Lung (tissue), 12 donors: ENCODE measurements around the gene KLK5. TPM values are rescaled to one million over a fixed set of nuclear protein-coding genes. Genes with fewer than 3 reads are reported as not detected.
A peak's percentile ranks its signal among the peaks of the same experiment; 100 is the strongest.

Experiments
- ATAC-seq: fragments of 200-7000 bp; cut with Tn5 transposase; one replicate; pipeline ENCODE4 v1.9.1; 2020; ENCODE audit warnings: moderate number of reproducible peaks; ENCODE audit not compliant: insufficient read depth, low FRiP score
- DNase-seq, 3 donors: peaks; one replicate each; pipeline ENCODE4 v3.0.0-alpha.2; 2013 to 2017
- H3K27ac ChIP-seq, 2 donors: one replicate each; pipeline ENCODE4 v1.5.1; 2013; ENCODE audit warnings: mild to moderate bottlenecking in 2 of 2, moderate library complexity in 2 of 2, control low read depth in 1 of 2, inconsistent platforms in 1 of 2, low read depth in 1 of 2, low read length in 1 of 2
- H3K27me3 ChIP-seq, 3 donors: one replicate each; pipeline ENCODE4 v1.5.1; 2013; ENCODE audit warnings: low read length in 2 of 3; ENCODE audit not compliant: control insufficient read depth in 3 of 3, insufficient read depth in 3 of 3
- H3K36me3 ChIP-seq, 4 donors: one replicate each; pipeline ENCODE4 v1.5.1; 2013; ENCODE audit warnings: low read length in 4 of 4, mild to moderate bottlenecking in 1 of 4, moderate library complexity in 1 of 4; ENCODE audit not compliant: control insufficient read depth in 4 of 4, insufficient read depth in 4 of 4
- H3K4me1 ChIP-seq, 5 donors: one replicate each; pipeline ENCODE4 v1.5.1; 2013; ENCODE audit warnings: low read length in 5 of 5, mild to moderate bottlenecking in 2 of 5, moderate library complexity in 1 of 5; ENCODE audit not compliant: control insufficient read depth in 5 of 5, insufficient read depth in 5 of 5
- H3K4me3 ChIP-seq: one replicate; pipeline ENCODE4 v1.5.1; 2013; ENCODE audit warnings: mild to moderate bottlenecking, control low read depth, moderate library complexity
- H3K9ac ChIP-seq, 2 donors: one replicate each; pipeline ENCODE4 v1.5.1; 2013; ENCODE audit warnings: low read length in 2 of 2, control low read depth in 1 of 2; ENCODE audit not compliant: insufficient read depth in 1 of 2
- H3K9me3 ChIP-seq, 4 donors: one replicate each; pipeline ENCODE4 v1.5.1; 2013; ENCODE audit warnings: low read length in 3 of 4, mild to moderate bottlenecking in 1 of 4, moderate library complexity in 1 of 4; ENCODE audit not compliant: control insufficient read depth in 4 of 4, insufficient read depth in 3 of 4
- WGBS, 2 donors: extraction: QIAGEN DNeasy Blood & Tissue Kit; methylation state at CpG; one replicate each; pipeline ENCODE4 v1.1.7; 2013; 5-methylcytosine and 5-hydroxymethylcytosine counted together
- polyA plus RNA-seq, 2 donors: library from polyadenylated mRNA; stranded (reverse); fragments of 200-250 nt; gene quantifications; one replicate each; pipeline ENCODE4 v1.2.1, GENCODE V29; 2013
- total RNA-seq, 2 donors: library from RNA; depleted of rRNA in 1 of 2; stranded (reverse); fragments of >200 nt in 1 of 2; gene quantifications; one replicate each; pipeline ENCODE4 v1.2.1, GENCODE V29; 2014 to 2021
- TF ChIP-seq, protein P1 (sequence below): IDR thresholded peaks from 2 replicates; pipeline ENCODE4 v1.5.1; 2012; ENCODE audit warnings: mild to moderate bottlenecking; ENCODE audit errors: control extremely low read depth, extremely low read depth
- donor health status: control.
- donor health status: control.
- donor health status: Bipolar disorder and iron deficiency.
- donor health status: healthy.
- donor health status: DM: yes; HTN: yes; CAD: no.

Gene KLK5
- total and polyA plus RNA-seq, 4 donors, result 0.06 to 0.60 TPM; not detected in 2

GRCh38 chr19:50978772-50979390, 26.0 kb upstream of the KLK5 start:
- H3K36me3 ChIP-seq, result no peaks in the 10 kb centered on the region
- no peak overlapping the region for H3K27ac ChIP-seq
- DNase-seq (no peak), ATAC-seq (no peak)
- 76 to 77% methylated on average over 5 of the region's 5 CpGs for WGBS, 2 donors
- H3K9ac ChIP-seq, result no peak overlapping the region
- H3K9me3 ChIP-seq, result peaks cover 0 to 1% (median 0%) of the 10 kb centered on the region in 4 donors
- no peak overlapping the region for H3K4me3 ChIP-seq
- peaks cover 0 to 3% (median 0%) of the 10 kb centered on the region in 5 donors for H3K4me1 ChIP-seq
- H3K27me3 ChIP-seq, result peaks cover 0 to 5% (median 2%) of the 10 kb centered on the region in 3 donors
- TF ChIP-seq, protein P1, sequence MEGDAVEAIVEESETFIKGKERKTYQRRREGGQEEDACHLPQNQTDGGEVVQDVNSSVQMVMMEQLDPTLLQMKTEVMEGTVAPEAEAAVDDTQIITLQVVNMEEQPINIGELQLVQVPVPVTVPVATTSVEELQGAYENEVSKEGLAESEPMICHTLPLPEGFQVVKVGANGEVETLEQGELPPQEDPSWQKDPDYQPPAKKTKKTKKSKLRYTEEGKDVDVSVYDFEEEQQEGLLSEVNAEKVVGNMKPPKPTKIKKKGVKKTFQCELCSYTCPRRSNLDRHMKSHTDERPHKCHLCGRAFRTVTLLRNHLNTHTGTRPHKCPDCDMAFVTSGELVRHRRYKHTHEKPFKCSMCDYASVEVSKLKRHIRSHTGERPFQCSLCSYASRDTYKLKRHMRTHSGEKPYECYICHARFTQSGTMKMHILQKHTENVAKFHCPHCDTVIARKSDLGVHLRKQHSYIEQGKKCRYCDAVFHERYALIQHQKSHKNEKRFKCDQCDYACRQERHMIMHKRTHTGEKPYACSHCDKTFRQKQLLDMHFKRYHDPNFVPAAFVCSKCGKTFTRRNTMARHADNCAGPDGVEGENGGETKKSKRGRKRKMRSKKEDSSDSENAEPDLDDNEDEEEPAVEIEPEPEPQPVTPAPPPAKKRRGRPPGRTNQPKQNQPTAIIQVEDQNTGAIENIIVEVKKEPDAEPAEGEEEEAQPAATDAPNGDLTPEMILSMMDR, result no peak

- TF ChIP-seq, protein P1, result no peak
- no peak overlapping the region for H3K9ac ChIP-seq
- WGBS, 2 donors, result 77 to 91% methylated on average over 4 of the region's 4 CpGs
- no peaks in the 10 kb centered on the region for H3K9me3 ChIP-seq
- DNase-seq (no peak), ATAC-seq (no peak)
- peaks cover 0 to 3% (median 0%) of the 10 kb centered on the region in 5 donors for H3K4me1 ChIP-seq
- no peaks in the 10 kb centered on the region for H3K36me3 ChIP-seq
- no peak overlapping the region for H3K4me3 ChIP-seq
- H3K27me3 ChIP-seq, result peaks cover 0 to 5% (median 2%) of the 10 kb centered on the region in 3 donors
- H3K27ac ChIP-seq, result no peak overlapping the region
Observed at GRCh38 chr19:50977626-50978025, 24.8 kb upstream of the KLK5 start.

GRCh38 chr19:50975766-50976165, 22.9 kb upstream of the KLK5 start:
- Histone ChIP-seq H3K27me3 (peaks cover 0 to 2% (median 2%) of the 10 kb centered on the region in 3 donors), H3K27ac (no peak overlapping the region), H3K4me3 (no peak overlapping the region), H3K9ac (no peak overlapping the region), H3K4me1 (peaks cover 0 to 3% (median 0%) of the 10 kb centered on the region in 5 donors), H3K9me3 (no peaks in the 10 kb centered on the region), H3K36me3 (no peaks in the 10 kb centered on the region)
- peak; percentile 22 to 48 (median 37) for DNase-seq
- WGBS, 2 donors, result 17 to 26% methylated on average over 8 of the region's 8 CpGs
- TF ChIP-seq, protein P1, result no peak
- no peak for ATAC-seq
